Loucy (cell line): ENCODE results near the gene STK33.

Source experiments
- CTCF ChIP-seq: fragments of 200-600 bp; sonication (generic); conservative IDR thresholded peaks from 2 replicates; pipeline ENCODE4 v1.5.1; 2014; ENCODE audit warnings: mild to moderate bottlenecking, antibody characterized with exemption, low read length
- EZH2phosphoT487 ChIP-seq: fragments of 200-600 bp; IDR thresholded peaks from 2 replicates; pipeline ENCODE4 v1.6.1; 2018; ENCODE audit warnings: antibody characterized with exemption, mild to moderate bottlenecking, moderate library complexity, borderline replicate concordance

- TF ChIP-seq CTCF = no peak
- TF ChIP-seq EZH2phosphoT487 = no peak
Measured at GRCh38 chr11:8357505-8357888, 236.5 kb downstream of the STK33 start.
